Fibroblast of skin of scalp (primary cell): Measurements from ENCODE around the gene C5. TPM values are rescaled to one million over a fixed set of nuclear protein-coding genes. Genes with fewer than 3 reads are reported as not detected.
"Not testable (repeated sequence)": the region's sequence is repeated elsewhere in the genome, so short reads cannot be mapped to it uniquely, and the experiment has no call there.

Experiments used
- DNase-seq: peaks from one replicate; pipeline ENCODE4 v3.0.0-alpha.2; 2013
- polyA plus RNA-seq, 2 experiments: library from polyadenylated mRNA; unstranded; fragments of 120-200 nt; gene quantifications; one replicate each; pipeline ENCODE4 v1.2.1, GENCODE V29; 2013; ENCODE audit not compliant: insufficient read length in 2 of 2

C5 gene
- polyA plus RNA-seq (2013, experiment 1 of 2; ENCODE audit: insufficient read length): 1.2 TPM
- 2.0 TPM for polyA plus RNA-seq (2013, experiment 2 of 2; ENCODE audit: insufficient read length)

GRCh38 chr9:121050128-121050988 lies at the start of gene C5:
Gene C5, minus strand, starts transcription at chr9:121050275. Its CDS starts 29 bp downstream, at chr9:121050246.
- DNase-seq: no peak

DNA sequence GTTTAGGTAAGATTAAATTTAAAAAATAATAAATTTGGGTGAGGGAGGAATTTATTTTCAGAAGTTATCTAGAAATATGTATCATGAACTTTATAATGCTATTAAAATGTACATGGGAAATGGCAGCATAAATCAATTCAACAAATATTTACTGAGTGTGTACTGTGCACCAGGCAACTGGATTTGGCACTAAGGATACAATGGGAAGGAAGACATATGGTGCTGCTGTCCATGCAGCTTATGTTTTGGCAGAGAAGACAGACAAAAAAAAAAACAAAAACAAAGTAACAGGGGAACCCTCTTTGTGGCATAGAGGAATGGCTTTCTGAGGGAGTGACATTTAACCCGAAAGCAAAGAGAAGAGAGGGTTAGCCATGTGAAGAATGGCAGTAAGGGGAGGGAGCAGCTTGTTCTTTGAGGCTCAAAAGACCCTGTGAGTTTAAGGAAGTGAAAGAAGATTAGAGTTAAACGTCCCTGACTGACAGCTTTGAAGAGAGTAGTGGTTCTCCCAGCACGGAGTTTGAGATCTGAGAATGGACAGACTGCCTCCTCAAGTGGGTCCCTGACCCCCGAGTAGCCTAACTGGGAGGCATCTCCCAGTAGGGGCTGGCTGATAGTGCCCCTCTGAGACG lies 48.6 kb upstream of the C5 start:
- no peak for DNase-seq

DNA sequence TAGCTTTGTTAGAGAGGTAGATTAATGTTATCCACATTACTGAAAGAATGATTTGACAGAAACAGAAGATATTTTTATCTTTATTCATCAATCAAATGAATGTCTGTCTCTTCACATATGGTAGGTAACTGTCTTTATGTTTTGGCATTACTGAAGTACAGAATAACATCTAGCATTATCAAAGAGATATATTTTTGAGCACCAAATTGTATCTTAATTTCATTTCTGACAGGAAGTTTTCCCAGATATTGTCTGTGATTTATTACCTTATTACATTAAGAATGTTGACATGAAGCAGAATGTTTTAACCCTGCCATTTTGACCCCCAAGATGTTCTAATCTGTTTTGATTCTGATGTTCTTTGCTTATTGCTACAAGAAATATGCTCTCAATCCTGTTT lies 45.0 kb upstream of the C5 start:
- DNase-seq: no peak

DNA sequence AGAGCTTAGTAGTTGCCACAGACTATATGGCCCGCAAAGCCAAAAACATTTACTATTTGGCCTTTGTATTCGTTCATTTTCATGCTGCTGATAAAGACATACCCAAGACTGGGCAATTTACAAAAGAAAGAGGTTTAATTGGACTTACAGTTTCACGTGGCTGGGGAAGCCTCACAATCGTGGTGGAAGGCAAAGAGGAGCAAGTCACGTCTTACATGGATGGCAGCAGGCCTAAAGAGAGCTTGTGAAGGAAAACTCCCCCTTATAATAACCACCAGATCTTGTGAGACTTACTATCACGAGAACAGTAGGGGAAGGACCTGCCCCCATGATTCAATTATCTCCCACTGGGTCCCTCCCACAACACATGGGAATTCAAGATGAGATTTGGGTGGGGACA lies 40.7 kb upstream of the C5 start:
- not testable (repeated sequence) for DNase-seq

DNA sequence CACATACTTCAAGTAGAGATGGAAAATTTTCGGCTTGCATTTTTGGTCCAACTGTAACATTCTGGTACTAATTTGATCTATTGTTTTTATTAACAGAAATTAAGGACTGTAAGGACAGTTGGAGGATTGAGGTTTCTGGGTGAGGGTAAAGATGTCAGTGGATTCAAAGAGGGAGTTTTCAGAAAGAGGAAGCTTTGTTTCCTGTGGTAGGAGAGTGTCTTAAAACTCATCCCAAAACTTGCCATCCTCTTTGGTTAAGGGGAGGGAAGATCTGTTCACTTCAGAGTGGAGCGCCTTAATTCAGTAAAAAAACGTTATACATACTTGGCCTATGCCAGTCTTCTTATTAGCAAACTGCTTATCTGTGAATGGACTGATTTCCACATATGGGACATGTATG lies 38.5 kb upstream of the C5 start:
- DNase-seq: no peak

GRCh38 chr9:121085661-121086060 lies 35.6 kb upstream of the C5 start:
- no peak for DNase-seq

- DNase-seq: no peak
These were observed 32.0 kb upstream of the C5 start for GRCh38 chr9:121082075-121082474.

DNA sequence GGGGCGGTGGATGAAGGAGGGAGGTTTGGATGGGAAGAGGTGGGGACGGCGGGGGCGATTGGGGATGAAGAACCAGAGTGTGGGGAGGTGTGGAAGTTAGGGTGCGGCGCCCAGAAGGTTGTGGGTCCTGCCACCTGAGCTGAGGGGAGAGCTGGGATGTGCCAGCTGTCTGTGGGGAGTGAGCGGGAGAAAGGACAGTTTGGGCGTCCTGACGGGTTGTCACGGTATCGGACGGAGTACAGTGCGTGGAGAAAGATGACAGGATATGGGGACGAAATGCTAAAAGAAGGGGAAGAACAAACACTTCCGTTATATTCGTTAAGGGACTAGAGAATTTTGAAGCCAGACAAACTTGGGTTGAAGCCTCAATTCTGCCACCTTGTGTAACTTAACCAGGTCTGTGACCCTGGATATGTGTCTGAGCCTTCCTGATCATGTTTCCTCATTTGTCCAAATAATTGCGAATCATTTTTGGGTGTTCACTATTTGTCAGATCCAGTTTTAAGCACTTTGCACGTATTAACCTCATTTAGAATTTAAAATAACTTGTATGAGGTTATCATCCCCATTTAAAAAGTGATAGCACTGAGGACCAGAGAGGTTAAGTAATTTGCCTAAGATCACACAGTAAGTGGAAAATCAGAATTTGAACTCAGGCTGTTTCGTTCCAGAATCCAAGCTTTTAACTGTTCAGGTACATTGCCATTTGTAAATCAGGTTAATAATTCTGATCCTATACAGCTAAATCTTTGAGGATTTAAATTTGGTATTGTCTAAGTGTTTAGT lies 25.4 kb upstream of the C5 start:
- DNase-seq: peak; percentile 15

DNA sequence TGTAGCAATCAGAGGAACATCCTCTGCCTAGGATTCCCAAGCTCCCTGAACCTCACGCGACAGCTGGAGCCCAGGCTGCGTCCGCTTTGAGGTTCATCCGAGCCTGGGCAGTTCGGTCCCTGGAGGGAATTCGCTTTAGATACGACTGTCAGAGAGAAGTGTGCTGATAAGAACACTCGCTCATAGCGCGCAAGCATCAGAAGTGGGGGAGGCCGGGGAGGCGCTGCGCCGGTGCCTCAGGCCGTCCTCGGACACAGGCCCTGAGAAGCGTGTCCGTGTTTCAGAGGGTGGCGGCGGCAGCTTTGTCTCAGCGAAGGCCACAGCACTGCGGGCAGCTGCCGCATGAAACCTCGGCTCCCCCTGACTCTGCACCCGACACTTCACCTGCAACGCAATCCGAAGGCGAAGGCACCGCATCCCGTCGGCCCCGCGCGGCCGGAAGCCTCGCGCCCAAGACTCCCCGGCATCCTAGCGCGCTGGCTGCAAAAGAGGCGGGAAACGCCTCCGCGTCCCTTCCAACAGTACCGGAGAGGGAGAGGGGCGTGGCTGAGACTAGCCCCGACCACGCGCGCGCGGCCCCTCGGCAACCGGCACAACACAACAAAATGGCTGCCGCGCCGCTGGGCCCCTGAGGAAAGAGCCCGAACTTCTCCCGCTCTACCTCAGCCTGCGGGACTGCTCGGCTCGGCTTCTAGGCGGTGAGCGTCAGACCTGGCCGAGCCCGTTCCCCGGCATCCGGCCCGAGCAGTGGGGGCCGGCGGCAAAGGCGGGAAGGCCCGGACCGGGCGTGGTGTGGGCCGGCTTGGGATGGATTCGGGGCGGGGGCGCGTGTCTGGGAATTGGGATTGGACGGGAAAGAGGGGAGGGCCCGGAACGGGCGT lies 24.5 kb upstream of the C5 start, which contains the start of gene CNTRL:
CNTRL (plus strand) TSS at position 586 of the 881 bp plus-strand sequence. CDS start 13,372 bp downstream, outside the sequence.
- DNase-seq: peak; percentile 90

DNA sequence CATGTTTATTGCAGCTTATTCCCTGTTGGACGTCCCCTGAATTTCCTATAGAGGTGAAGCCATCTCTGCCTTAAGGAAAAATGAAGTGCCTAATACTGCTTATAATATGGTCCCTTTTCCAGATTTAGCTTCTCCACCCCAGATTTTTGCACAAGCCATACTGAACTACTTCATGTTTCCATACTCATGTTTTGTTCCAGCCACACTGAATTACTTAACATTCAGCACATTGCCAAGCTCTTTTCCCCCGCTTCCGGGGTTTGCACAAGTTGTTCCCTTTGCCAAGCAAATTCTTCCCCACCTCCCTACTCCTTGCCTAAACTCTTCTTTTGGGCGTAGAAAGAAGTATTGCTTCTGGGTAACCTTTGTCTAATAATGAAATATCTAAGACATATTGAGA lies 23.0 kb upstream of the C5 start:
- DNase-seq: peak; percentile 78

DNA sequence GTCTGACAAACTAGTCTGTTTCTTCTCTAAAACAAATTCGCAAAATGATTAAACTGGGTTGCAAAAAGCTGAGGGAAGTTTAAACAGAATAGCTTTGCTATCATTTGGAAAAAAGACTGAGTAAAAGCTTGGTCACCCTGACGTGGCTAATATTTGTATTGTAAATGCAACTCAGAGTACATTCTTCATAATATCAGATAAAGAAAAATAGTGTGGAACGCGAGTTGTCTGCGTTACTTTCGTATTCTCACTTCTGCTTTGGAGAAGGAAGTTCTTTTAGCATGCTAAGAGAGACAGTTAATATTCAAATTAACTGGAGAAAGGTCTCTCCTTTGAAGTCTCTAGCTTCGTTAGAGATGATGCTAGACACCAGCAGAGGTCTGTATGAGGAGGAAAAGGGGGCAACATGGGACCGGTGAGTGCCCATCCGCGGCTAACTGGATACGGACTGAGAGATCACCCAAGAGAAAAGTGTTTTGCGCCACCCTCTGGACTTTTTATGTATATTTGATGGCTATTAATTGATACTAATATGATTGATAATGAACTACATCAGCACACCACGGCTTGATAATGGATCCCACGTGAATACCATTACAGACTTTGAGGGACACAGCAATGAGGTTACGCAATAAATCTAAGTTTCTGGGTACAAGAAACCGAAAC lies 21.8 kb upstream of the C5 start:
- DNase-seq: peak; percentile 47

DNA sequence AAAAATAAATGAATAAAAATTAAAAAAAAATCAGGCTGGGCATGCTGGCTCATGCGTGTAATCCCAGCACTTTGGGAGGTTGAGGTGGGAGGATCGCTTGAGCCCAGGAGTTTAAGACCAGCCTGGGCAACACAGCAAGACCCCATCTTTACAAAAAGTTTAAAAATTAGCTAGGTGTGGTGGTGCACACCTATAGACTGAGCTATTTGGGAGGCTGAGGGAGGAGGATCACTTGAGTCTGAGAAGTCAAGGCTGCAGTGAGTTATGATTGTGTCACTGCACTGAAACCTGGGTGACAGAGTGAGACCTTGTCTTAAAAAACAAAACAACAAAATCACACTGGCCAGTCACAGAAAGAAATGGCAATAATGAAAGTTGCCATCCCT lies 21.3 kb upstream of the C5 start:
- DNase-seq: no peak

GRCh38 chr9:121069396-121069795 lies 19.3 kb upstream of the C5 start:
- no peak for DNase-seq

DNA sequence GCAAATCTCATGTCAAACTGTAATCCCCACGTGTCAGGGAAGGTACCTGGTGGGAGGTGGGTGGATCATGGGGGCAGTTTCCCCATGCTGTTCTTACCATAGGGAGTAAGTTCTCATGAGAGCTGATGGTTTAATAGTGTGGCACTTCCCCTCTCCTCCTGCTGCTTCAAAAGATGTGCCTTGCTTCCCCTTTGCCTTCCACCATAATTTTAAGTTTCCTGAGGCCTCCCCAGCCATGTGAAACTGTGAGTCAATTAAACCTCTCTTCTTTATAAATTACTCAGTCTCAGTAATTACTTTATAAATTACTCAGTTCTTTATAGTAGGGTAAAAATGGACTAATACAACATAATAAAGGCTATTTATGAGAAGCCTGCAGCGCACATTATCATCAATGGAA lies 17.6 kb upstream of the C5 start:
- no peak for DNase-seq

DNA sequence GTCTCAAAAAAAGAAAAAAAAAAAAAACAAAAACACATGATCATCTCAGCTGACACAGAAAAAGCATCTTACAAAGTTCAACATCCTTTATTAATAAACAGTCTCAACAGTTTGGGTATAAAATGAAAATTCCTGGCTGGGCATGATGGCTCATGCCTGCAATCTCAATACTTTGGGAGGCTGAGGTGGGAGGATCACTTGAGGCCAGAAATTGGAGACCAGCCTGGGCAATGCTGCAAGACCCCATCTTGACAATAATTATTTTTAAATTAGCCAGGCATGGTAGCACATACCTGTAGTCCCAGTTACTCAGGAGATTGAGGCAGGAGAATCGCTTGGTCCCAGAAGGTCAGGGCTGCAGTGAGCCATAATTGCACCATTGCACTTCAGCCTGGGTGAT lies 16.8 kb upstream of the C5 start:
- no peak for DNase-seq

- peak; percentile 67 for DNase-seq
These were observed 10.0 kb upstream of the C5 start for GRCh38 chr9:121059998-121060636.

DNA sequence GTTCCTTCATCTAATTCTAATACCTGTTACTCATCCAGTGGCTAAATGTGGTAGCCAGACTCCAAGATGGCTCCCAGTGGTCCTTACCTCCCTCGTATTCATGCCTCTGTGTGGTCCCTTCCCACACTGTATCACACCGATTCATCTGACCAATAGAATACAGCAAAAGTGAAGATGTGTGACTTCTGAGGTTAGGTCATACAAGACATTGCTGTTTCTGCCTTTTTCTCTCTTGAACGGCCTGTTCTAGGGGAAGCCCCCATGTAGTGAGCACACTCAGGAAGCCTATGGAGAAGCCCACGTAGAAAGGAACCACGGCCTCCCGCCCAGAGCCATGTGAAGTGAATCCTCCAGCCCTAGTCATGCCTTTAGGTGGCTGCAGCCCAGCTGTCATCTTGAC lies 9.4 kb upstream of the C5 start:
- no peak for DNase-seq

GRCh38 chr9:121057821-121058220 lies 7.7 kb upstream of the C5 start:
- no peak for DNase-seq

DNA sequence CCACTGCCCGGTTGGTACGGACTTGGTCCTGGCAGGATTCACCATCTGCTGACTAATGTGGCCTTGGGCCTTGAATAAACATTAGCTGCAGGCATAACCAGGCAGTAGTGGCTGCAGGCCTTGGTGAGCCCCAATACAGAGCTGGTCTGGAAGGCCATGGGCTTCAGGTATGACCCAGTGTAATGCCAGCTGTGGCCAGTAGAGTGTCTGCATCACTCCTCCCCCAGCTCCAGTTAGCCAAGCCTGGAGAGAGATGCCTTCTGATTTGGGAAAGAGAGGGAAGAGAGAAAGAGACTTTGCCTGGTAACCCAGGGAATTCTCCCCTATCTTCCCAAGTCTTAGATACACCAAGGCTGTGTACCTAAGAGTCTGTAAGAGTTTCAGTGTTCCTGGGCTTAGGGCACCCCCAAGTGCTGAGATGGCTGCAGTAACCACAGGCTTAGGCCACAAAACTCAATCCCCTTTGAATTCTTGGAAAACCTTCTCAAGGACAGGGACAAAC lies 5.6 kb upstream of the C5 start:
- peak; percentile 4 for DNase-seq

DNA sequence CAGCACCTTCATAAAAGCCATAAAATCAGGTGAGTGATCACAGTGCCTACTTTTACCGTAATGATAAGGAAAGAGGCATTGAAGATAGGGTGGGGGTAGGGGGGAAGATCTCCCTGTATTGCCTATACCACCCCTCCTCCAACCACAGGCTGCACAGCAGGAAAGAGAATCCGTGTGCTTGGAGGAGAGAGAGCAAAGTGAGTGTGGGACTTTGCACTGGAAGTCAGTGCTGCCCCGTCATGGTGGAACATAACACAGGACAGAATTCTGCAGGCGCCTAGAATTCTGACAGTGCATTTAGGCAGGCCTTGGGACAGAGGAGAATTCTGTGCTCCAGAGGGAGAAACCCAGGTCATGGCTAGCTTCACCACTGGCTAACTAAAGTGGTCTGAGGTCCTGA lies 3.5 kb upstream of the C5 start:
- no peak for DNase-seq

GRCh38 chr9:121048618-121049017 lies 1.5 kb downstream of the C5 start:
- DNase-seq: peak; percentile 31
